AG04449 (cell line): ENCODE results near the gene CD200R1L.
"Not testable (repeated sequence)": the region's sequence is repeated elsewhere in the genome, so short reads cannot be mapped to it uniquely, and the experiment has no call there.

Experiments
- CTCF ChIA-PET: fragments of 350-600 bp; formaldehyde crosslinking; extraction: SDS; loops from one replicate; lab custom pipeline; 2021; ENCODE audit warnings: antibody characterized with exemption; lab: Yijun Ruan, JAX
- POLR2A ChIA-PET: fragments of 400-600, 350-600 bp; formaldehyde crosslinking; extraction: SDS; loops from one replicate; lab custom pipeline; 2020; ENCODE audit warnings: antibody characterized with exemption, inconsistent platforms; lab: Yijun Ruan, JAX
- DNase-seq: peaks from one replicate; pipeline ENCODE4 v3.0.0-alpha.2; 2010; ENCODE audit warnings: low read depth, low spot score
- H3K4me3 ChIP-seq: 2 replicates; pipeline ENCODE4 v1.5.1; 2011; ENCODE audit warnings: low read depth, mild to moderate bottlenecking, control low read depth, low read length
- CTCF ChIP-seq: IDR thresholded peaks from one replicate; pipeline ENCODE4 v1.5.1; 2011; ENCODE audit warnings: mild to moderate bottlenecking, moderate library complexity, low read length, control low read depth, inconsistent platforms; ENCODE audit not compliant: insufficient read depth; ENCODE audit errors: missing control alignments

Gene CD200R1L

GRCh38 chr3:112858410-112859069, 11.9 kb upstream of the CD200R1L start:
- TF ChIP-seq CTCF: no peak
- H3K4me3 ChIP-seq: no peak overlapping the region

GRCh38 chr3:112857526-112857925, 10.9 kb upstream of the CD200R1L start:
- DNase-seq: no peak
- ChIA-PET POLR2A (no interaction called here), CTCF (no interaction called here)
- no peak overlapping the region for H3K4me3 ChIP-seq
- TF ChIP-seq CTCF: no peak

More at GRCh38 chr3:112858410-112859069, 11.9 kb upstream of the CD200R1L start:
- DNase-seq: no peak
- CTCF ChIA-PET: no interaction called here
- POLR2A ChIA-PET: no interaction called here

DNA sequence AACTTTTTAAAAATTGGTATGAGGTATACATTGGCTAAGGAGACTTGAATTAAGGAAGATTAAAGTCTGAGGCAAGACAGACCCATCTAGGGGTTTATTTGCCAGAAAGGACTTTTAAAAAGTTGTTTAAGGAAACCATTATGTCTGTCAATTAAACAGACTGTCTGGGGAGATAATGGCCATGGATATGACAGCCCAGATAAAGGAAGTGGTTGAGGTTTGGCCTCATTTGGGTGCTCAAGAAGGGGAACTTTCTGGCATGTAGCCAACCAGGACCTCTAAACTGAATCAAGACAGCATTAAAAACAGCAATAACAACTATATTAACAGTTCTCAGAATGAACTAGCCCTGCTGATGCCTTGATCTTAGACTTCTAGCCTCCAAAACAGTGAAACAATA, 9.9 kb upstream of the CD200R1L start:
- H3K4me3 ChIP-seq: no peak overlapping the region
- TF ChIP-seq CTCF: no peak
- POLR2A ChIA-PET: no interaction called here
- no peak for DNase-seq
- CTCF ChIA-PET: no interaction called here

DNA sequence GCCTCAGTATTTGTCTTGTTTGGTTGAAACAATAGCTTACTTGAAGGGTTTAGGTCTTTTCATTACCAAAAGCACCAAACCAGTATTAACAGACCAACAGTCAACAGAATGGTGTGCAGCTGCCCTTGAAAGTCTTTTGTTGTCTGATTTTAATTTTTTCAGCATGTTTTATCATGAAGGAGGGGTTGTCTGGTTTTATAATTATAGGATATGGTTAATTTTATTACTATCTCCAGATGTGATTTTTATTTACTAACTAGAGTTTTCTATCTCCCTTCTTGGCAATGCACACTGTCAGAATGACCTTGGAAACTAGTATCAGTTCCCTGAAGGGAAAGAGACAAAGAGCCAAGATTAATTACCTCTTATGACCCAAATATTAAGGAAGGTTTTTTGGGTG, 9.2 kb upstream of the CD200R1L start:
- POLR2A ChIA-PET: no interaction called here

GRCh38 chr3:112855074-112855473, 8.4 kb upstream of the CD200R1L start:
- POLR2A ChIA-PET, H3K4me3 ChIP-seq, DNase-seq: not testable (repeated sequence)
- CTCF ChIA-PET: interaction anchor here (1.3 kb wide), 1 partner anchor 213 kb away, joined by 3 read pairs; no protein-coding TSS in a partner anchor

More for the DNA sequence above, 9.2 kb upstream of the CD200R1L start:
- CTCF ChIA-PET: no interaction called here
- H3K4me3 ChIP-seq: no peak overlapping the region
- no peak for DNase-seq
- TF ChIP-seq CTCF: no peak

DNA sequence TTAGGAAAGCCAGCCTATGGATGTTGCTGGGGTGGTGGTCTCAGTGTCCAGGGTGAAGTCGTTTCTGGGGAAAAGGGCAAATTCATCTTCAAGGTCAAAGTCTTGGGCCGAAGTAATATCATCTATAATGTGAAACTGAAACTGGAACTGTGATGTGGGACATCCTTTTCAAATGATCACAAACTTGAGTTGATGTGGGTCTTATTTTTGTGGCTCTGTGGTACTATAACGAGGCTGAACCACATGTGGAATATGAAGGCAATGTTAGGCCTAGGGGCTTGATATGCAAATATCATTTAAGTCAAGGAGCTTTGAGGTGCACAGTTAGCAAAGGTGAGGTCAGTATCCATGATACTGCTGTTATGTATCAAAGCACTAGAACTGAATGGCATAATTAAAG, 1.5 kb upstream of the CD200R1L start:
- ChIA-PET CTCF (interaction anchor here (1.3 kb wide), 1 partner anchor 205 kb away, joined by 3 read pairs; no protein-coding TSS in a partner anchor), POLR2A (no interaction called here)
- DNase-seq: no peak
- no peak overlapping the region for H3K4me3 ChIP-seq
- TF ChIP-seq CTCF: no peak

- no peak overlapping the region for H3K4me3 ChIP-seq
- DNase-seq: no peak
- ChIA-PET POLR2A (no interaction called here), CTCF (interaction anchor here (1.3 kb wide), 1 partner anchor 205 kb away, joined by 3 read pairs; no protein-coding TSS in a partner anchor)
- no peak for TF ChIP-seq CTCF
Observed at GRCh38 chr3:112847692-112848091, 1.0 kb upstream of the CD200R1L start.
